ENCODE results near the gene KCTD8.
"Not testable (repeated sequence)": the region's sequence is repeated elsewhere in the genome, so short reads cannot be mapped to it uniquely, and the experiment has no call there.

Gene KCTD8

GRCh38 chr4:44221407-44221806 lies 227.2 kb downstream of the KCTD8 start:
- H3K9ac ChIP-seq (ENCODE audit: insufficient read length) = no peak overlapping the region
- no peak overlapping the region for H3K4me3 ChIP-seq
- no peak for TF ChIP-seq FOXP2 (optimal IDR thresholded peaks at IDR 0.05; ENCODE audit: control extremely low read depth, extremely low read length, insufficient read depth)
- TF ChIP-seq EZH2 (IDR thresholded peaks at IDR 0.05) = no peak
- TF ChIP-seq POLR2AphosphoS5 (IDR thresholded peaks at IDR 0.05; ENCODE audit: borderline replicate concordance, low read depth, low read length) = no peak
- no peak for DNase-seq (ENCODE audit: low read depth, low spot score)
- H3K27ac ChIP-seq = no peak overlapping the region
- H3K36me3 ChIP-seq (ENCODE audit: insufficient read depth, low read length) = no peaks in the 10 kb centered on the region
- H3K9me3 ChIP-seq (ENCODE audit: low read depth, low read length) = no peaks in the 10 kb centered on the region

- Histone ChIP-seq H3K9ac (ENCODE audit: insufficient read length) (no peak overlapping the region), H3K36me3 (ENCODE audit: insufficient read depth, low read length) (no peaks in the 10 kb centered on the region), H3K9me3 (ENCODE audit: low read depth, low read length) (no peaks in the 10 kb centered on the region), H3K27ac (no peak overlapping the region), H3K4me3 (no peak overlapping the region)
- no peak for TF ChIP-seq FOXP2 (optimal IDR thresholded peaks at IDR 0.05; ENCODE audit: control extremely low read depth, extremely low read length, insufficient read depth)
- TF ChIP-seq EZH2 (IDR thresholded peaks at IDR 0.05) = no peak
- TF ChIP-seq POLR2AphosphoS5 (IDR thresholded peaks at IDR 0.05; ENCODE audit: borderline replicate concordance, low read depth, low read length) = no peak
- DNase-seq (ENCODE audit: low read depth, low spot score) = no peak
Observed at GRCh38 chr4:44210750-44211149, 237.9 kb downstream of the KCTD8 start.

- H3K9me3 ChIP-seq (ENCODE audit: low read depth, low read length) = no peaks in the 10 kb centered on the region
- DNase-seq (ENCODE audit: low read depth, low spot score) = no peak
- TF ChIP-seq EZH2 (IDR thresholded peaks at IDR 0.05) (no peak), POLR2AphosphoS5 (IDR thresholded peaks at IDR 0.05; ENCODE audit: borderline replicate concordance, low read depth, low read length) (no peak), FOXP2 (optimal IDR thresholded peaks at IDR 0.05; ENCODE audit: control extremely low read depth, extremely low read length, insufficient read depth) (no peak)
- H3K27ac ChIP-seq = no peak overlapping the region
- H3K9ac ChIP-seq (ENCODE audit: insufficient read length) = no peak overlapping the region
- no peaks in the 10 kb centered on the region for H3K36me3 ChIP-seq (ENCODE audit: insufficient read depth, low read length)
- H3K4me3 ChIP-seq = no peak overlapping the region
Observed at GRCh38 chr4:44196796-44197195, 251.8 kb downstream of the KCTD8 start.

GRCh38 chr4:44194365-44194764 lies 254.2 kb downstream of the KCTD8 start:
- no peak for DNase-seq (ENCODE audit: low read depth, low spot score)
- H3K9ac ChIP-seq (ENCODE audit: insufficient read length) = no peak overlapping the region

GRCh38 chr4:44186850-44187246 lies 261.8 kb downstream of the KCTD8 start:
- no peak overlapping the region for H3K4me3 ChIP-seq
- no peak for DNase-seq (ENCODE audit: low read depth, low spot score)
- TF ChIP-seq EZH2 (IDR thresholded peaks at IDR 0.05) (no peak), POLR2AphosphoS5 (IDR thresholded peaks at IDR 0.05; ENCODE audit: borderline replicate concordance, low read depth, low read length) (no peak), FOXP2 (optimal IDR thresholded peaks at IDR 0.05; ENCODE audit: control extremely low read depth, extremely low read length, insufficient read depth) (no peak)
- H3K9me3 ChIP-seq (ENCODE audit: low read depth, low read length) = no peaks in the 10 kb centered on the region
- no peak overlapping the region for H3K9ac ChIP-seq (ENCODE audit: insufficient read length)
- no peak overlapping the region for H3K27ac ChIP-seq
- no peaks in the 10 kb centered on the region for H3K36me3 ChIP-seq (ENCODE audit: insufficient read depth, low read length)

More at GRCh38 chr4:44194365-44194764, 254.2 kb downstream of the KCTD8 start:
- no peak for TF ChIP-seq POLR2AphosphoS5 (IDR thresholded peaks at IDR 0.05; ENCODE audit: borderline replicate concordance, low read depth, low read length)
- TF ChIP-seq FOXP2 (optimal IDR thresholded peaks at IDR 0.05; ENCODE audit: control extremely low read depth, extremely low read length, insufficient read depth) = no peak
- no peak for TF ChIP-seq EZH2 (IDR thresholded peaks at IDR 0.05)
- Histone ChIP-seq H3K36me3 (ENCODE audit: insufficient read depth, low read length) (no peaks in the 10 kb centered on the region), H3K27ac (no peak overlapping the region), H3K9me3 (ENCODE audit: low read depth, low read length) (no peaks in the 10 kb centered on the region), H3K4me3 (no peak overlapping the region)

GRCh38 chr4:44186096-44186849 lies 262.3 kb downstream of the KCTD8 start:
- Histone ChIP-seq H3K9me3 (ENCODE audit: low read depth, low read length) (no peaks in the 10 kb centered on the region), H3K9ac (ENCODE audit: insufficient read length) (no peak overlapping the region), H3K27ac (no peak overlapping the region), H3K4me3 (no peak overlapping the region), H3K36me3 (ENCODE audit: insufficient read depth, low read length) (no peaks in the 10 kb centered on the region)
- TF ChIP-seq FOXP2 (optimal IDR thresholded peaks at IDR 0.05; ENCODE audit: control extremely low read depth, extremely low read length, insufficient read depth) = no peak
- no peak for TF ChIP-seq EZH2 (IDR thresholded peaks at IDR 0.05)
- TF ChIP-seq POLR2AphosphoS5 (IDR thresholded peaks at IDR 0.05; ENCODE audit: borderline replicate concordance, low read depth, low read length) = no peak
- DNase-seq (ENCODE audit: low read depth, low spot score) = no peak

- DNase-seq (ENCODE audit: low read depth, low spot score) = not testable (repeated sequence)
Observed at GRCh38 chr4:44181491-44182349, 266.9 kb downstream of the KCTD8 start.

GRCh38 chr4:44167766-44168165 lies 280.8 kb downstream of the KCTD8 start:
- H3K9me3 ChIP-seq (ENCODE audit: low read depth, low read length); H3K27ac ChIP-seq; H3K36me3 ChIP-seq (ENCODE audit: insufficient read depth, low read length); H3K9ac ChIP-seq (ENCODE audit: insufficient read length); H3K4me3 ChIP-seq; DNase-seq (ENCODE audit: low read depth, low spot score): not testable (repeated sequence)

More at GRCh38 chr4:44181491-44182349, 266.9 kb downstream of the KCTD8 start:
- H3K9ac ChIP-seq (ENCODE audit: insufficient read length); H3K36me3 ChIP-seq (ENCODE audit: insufficient read depth, low read length); H3K9me3 ChIP-seq (ENCODE audit: low read depth, low read length); H3K4me3 ChIP-seq; H3K27ac ChIP-seq: not testable (repeated sequence)
